HCT116 (cell line): Measurements from ENCODE around the gene APLF. TPM values are rescaled to one million over a fixed set of nuclear protein-coding genes. Genes with fewer than 3 reads are reported as not detected.
"Not testable (repeated sequence)": the region's sequence is repeated elsewhere in the genome, so short reads cannot be mapped to it uniquely, and the experiment has no call there.

Experiments used
- ATAC-seq: fragments of 200-7000 bp; cut with Tn5 transposase; 2 replicates; pipeline ENCODE4 v1.9.1; 2020; ENCODE audit warnings: mild to moderate bottlenecking, moderate library complexity
- BruUV-seq: library from RNA; stranded (reverse); fragments of 400-500 nt; replicated peaks from 2 replicates; lab custom pipeline; 2021; lab: Mats Ljungman, UMichigan
- CTCF ChIA-PET: fragments of 300-600 bp; sonication (Branson Sonifier 250); formaldehyde crosslinking; loops from one replicate; lab custom pipeline; 2021; ENCODE audit warnings: antibody characterized with exemption; lab: Charles Lee
- POLR2A ChIA-PET: fragments of 300-600, 350-600 bp; sonication (Branson Sonifier 250); formaldehyde crosslinking; loops from one replicate; lab custom pipeline; 2021; ENCODE audit warnings: antibody characterized with exemption; lab: Charles Lee
- RAD21 ChIA-PET, 2 experiments: fragments of 300-600 bp; sonication (Branson Sonifier 250); formaldehyde crosslinking; loops; one replicate each; lab custom pipeline; 2023; ENCODE audit warnings: low total read pairs in 2 of 2; ENCODE audit not compliant: uncharacterized antibody in 2 of 2, unreplicated experiment in 2 of 2, low non-redundant PET in 1 of 2; lab: Charles Lee
- DNase-seq: peaks from one replicate; pipeline ENCODE4 v3.0.0-alpha.2; 2010; ENCODE audit warnings: low read depth, low spot score
- H2AFZ ChIP-seq: fragments of 200-600 bp; shearing (Covaris generic), sonication (generic); 2 replicates; pipeline ENCODE4 v1.6.1; 2017; ENCODE audit warnings: low read depth, mixed run types, mixed read lengths, antibody characterized with exemption, low read length; ENCODE audit not compliant: poor library complexity, severe bottlenecking
- H3K27ac ChIP-seq: 2 replicates; pipeline ENCODE4 v1.5.1; 2012; ENCODE audit warnings: low read depth, low read length
- H3K27me3 ChIP-seq: fragments of 200-600 bp; sonication (generic); 2 replicates; pipeline ENCODE4 v1.6.1; 2016; ENCODE audit warnings: mixed run types, low read length, mixed read lengths; ENCODE audit not compliant: insufficient read depth
- H3K36me3 ChIP-seq, 2 experiments: fragments of 200-500 bp in 1 of 2; fragments of 200-600 bp in 1 of 2; sonication (Bioruptor generic) in 1 of 2; sonication (generic) in 1 of 2; 2 replicates each; pipeline versions ENCODE4 v1.5.1 to v1.6.1; 2014 to 2016; ENCODE audit warnings: low read length in 2 of 2, inconsistent platforms in 1 of 2, mixed read lengths in 1 of 2, mixed run types in 1 of 2; ENCODE audit not compliant: insufficient read depth in 2 of 2, control insufficient read depth in 1 of 2
- H3K4me1 ChIP-seq, 2 experiments: fragments of 200-600 bp in 1 of 2; sonication (generic) in 1 of 2; 2 replicates each; pipeline versions ENCODE4 v1.5.1 to v1.6.1; 2012 to 2017; ENCODE audit warnings: low read length in 2 of 2, inconsistent platforms in 1 of 2, mild to moderate bottlenecking in 1 of 2, mixed read lengths in 1 of 2, mixed run types in 1 of 2, moderate library complexity in 1 of 2; ENCODE audit not compliant: insufficient read depth in 2 of 2, control insufficient read depth in 1 of 2
- H3K4me2 ChIP-seq: fragments of 200-600 bp; sonication (generic); 2 replicates; pipeline ENCODE4 v1.6.1; 2017; ENCODE audit warnings: mixed run types, low read length, mixed read lengths
- H3K4me3 ChIP-seq, 2 experiments: fragments of 200-600 bp in 1 of 2; sonication (generic) in 1 of 2; replicated peaks in 1 of 2; 2 replicates each; pipeline ENCODE4 v1.5.1; 2011 to 2016; ENCODE audit warnings: low read length in 2 of 2, control low read depth in 1 of 2, low read depth in 1 of 2, mild to moderate bottlenecking in 1 of 2, mixed read lengths in 1 of 2, mixed run types in 1 of 2
- H3K79me2 ChIP-seq: fragments of 200-600 bp; sonication (generic); 2 replicates; pipeline ENCODE4 v1.6.1; 2017; ENCODE audit warnings: mild to moderate bottlenecking, mixed run types, low read length, moderate library complexity, mixed read lengths; ENCODE audit not compliant: insufficient read depth
- H3K9ac ChIP-seq: fragments of 200-600 bp; sonication (generic); 2 replicates; pipeline ENCODE4 v1.6.1; 2016; ENCODE audit warnings: low read length, mixed read lengths
- H3K9me2 ChIP-seq: fragments of 200-600 bp; sonication (generic), shearing (Covaris generic); 2 replicates; pipeline ENCODE4 v1.6.1; 2017; ENCODE audit warnings: mixed run types, mild to moderate bottlenecking, moderate library complexity; ENCODE audit not compliant: insufficient read depth
- H3K9me3 ChIP-seq, 2 experiments: fragments of 200-500 bp in 1 of 2; fragments of 200-600 bp in 1 of 2; sonication (Bioruptor generic) in 1 of 2; sonication (generic) in 1 of 2; 2 replicates each; pipeline ENCODE4 v1.6.1; 2014 to 2017; ENCODE audit warnings: low read length in 2 of 2, mixed read lengths in 2 of 2, inconsistent platforms in 1 of 2, low read depth in 1 of 2, mild to moderate bottlenecking in 1 of 2, mixed run types in 1 of 2, moderate library complexity in 1 of 2; ENCODE audit not compliant: control insufficient read depth in 1 of 2, insufficient read depth in 1 of 2
- H4K20me1 ChIP-seq: fragments of 200-600 bp; sonication (generic), shearing (Covaris generic); 2 replicates; pipeline ENCODE4 v1.6.1; 2017; ENCODE audit warnings: mixed run types, mild to moderate bottlenecking, moderate library complexity; ENCODE audit not compliant: insufficient read depth
- CBX3 ChIP-seq: IDR thresholded peaks from 2 replicates; pipeline ENCODE4 v1.6.1; 2012; ENCODE audit warnings: low read depth
- CEBPB ChIP-seq: IDR thresholded peaks from 2 replicates; pipeline ENCODE4 v1.6.1; 2012; ENCODE audit warnings: low read depth
- EGR1 ChIP-seq: IDR thresholded peaks from 2 replicates; pipeline ENCODE4 v1.6.1; 2012; ENCODE audit warnings: low read depth
- ELF1 ChIP-seq: IDR thresholded peaks from 2 replicates; pipeline ENCODE4 v1.6.1; 2012; ENCODE audit warnings: low read depth, borderline replicate concordance
- EZH2phosphoT487 ChIP-seq: fragments of 200-600 bp; IDR thresholded peaks from 2 replicates; pipeline ENCODE4 v1.6.1; 2018; ENCODE audit warnings: antibody characterized with exemption, borderline replicate concordance
- FOSL1 ChIP-seq: IDR thresholded peaks from 2 replicates; pipeline ENCODE4 v1.6.1; 2012; ENCODE audit warnings: low read depth
- MAX ChIP-seq: IDR thresholded peaks from 2 replicates; pipeline ENCODE4 v1.6.1; 2012
- POLR2AphosphoS5 ChIP-seq: IDR thresholded peaks from 2 replicates; pipeline ENCODE4 v1.6.1; 2011; ENCODE audit warnings: mild to moderate bottlenecking, low read depth, low read length, moderate library complexity
- SP1 ChIP-seq: IDR thresholded peaks from 2 replicates; pipeline ENCODE4 v1.6.1; 2012; ENCODE audit warnings: low read depth
- SRF ChIP-seq: IDR thresholded peaks from 2 replicates; pipeline ENCODE4 v1.6.1; 2012; ENCODE audit warnings: low read depth
- YY1 ChIP-seq: IDR thresholded peaks from 2 replicates; pipeline ENCODE4 v1.6.1; 2011; ENCODE audit warnings: low read length, low read depth, moderate library complexity, mild to moderate bottlenecking; ENCODE audit not compliant: insufficient replicate concordance; ENCODE audit errors: extremely low read depth
- ZBTB33 ChIP-seq: IDR thresholded peaks from 2 replicates; pipeline ENCODE4 v1.6.1; 2011; ENCODE audit warnings: mild to moderate bottlenecking, low read length, moderate library complexity; ENCODE audit not compliant: insufficient replicate concordance; ENCODE audit errors: extremely low read depth
- ZNF274 ChIP-seq: fragments of 200-500 bp; sonication (Bioruptor generic); IDR thresholded peaks from 2 replicates; pipeline ENCODE4 v1.6.1; 2014; ENCODE audit warnings: mild to moderate bottlenecking, low read depth, low read length, inconsistent platforms
- intact Hi-C: fragments of 100-400 bp; cut with micrococcal nuclease; formaldehyde crosslinking; loops from 2 replicates; pipeline ENCODE4 v1.10.0; 2022
- total RNA-seq: library from RNA; stranded (reverse); gene quantifications from one replicate; pipeline ENCODE4 v1.2.1, GENCODE V29; 2021; ENCODE audit not compliant: unreplicated experiment

The APLF gene
- total RNA-seq, 1 experiment from 2014 or later = 1.6 TPM

- TF ChIP-seq CEBPB (no peak), YY1 (no peak), FOSL1 (no peak), EGR1 (no peak), EZH2phosphoT487 (no peak), ELF1 (no peak), CBX3 (no peak)
- TF ChIP-seq, all 23 proteins: peak for 2
Measured at GRCh38 chr2:68487773-68488355, 20.5 kb downstream of the APLF start (continued).

DNA sequence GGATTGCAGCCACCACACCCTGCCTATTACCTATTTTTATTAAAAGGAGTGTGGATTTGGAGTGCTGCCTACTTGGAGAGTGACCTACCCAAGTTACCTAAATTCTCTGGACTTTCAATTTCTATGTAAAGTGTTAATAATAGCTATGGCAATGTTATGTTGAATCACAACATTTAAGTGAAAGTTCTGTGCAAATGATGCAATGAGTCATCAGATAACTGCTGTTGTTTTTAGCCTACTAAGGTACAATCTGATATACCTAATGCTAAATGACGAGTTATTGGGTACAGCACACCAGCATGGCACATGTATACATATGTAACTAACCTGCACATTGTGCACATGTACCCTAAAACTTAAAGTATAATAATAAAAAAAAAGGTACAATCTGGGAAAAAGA lies 21.2 kb downstream of the APLF start:
- BruUV-seq, POLR2A ChIA-PET: not testable (repeated sequence)

GRCh38 chr2:68489282-68489681 lies 21.9 kb downstream of the APLF start:
- Histone ChIP-seq H3K36me3 (no peaks in the 10 kb centered on the region), H3K9me2 (no peaks in the 10 kb centered on the region), H2AFZ (no peak overlapping the region), H3K27me3 (no peaks in the 10 kb centered on the region), H3K9me3 (no peaks in the 10 kb centered on the region), H3K4me2 (no peak overlapping the region), H3K4me1 (peaks cover 5 to 6% of the 10 kb centered on the region in 2 experiments; a peak in 3 of 4 replicates), H3K27ac (no peak overlapping the region), H3K79me2 (no peaks in the 10 kb centered on the region), H3K9ac (no peak overlapping the region), H3K4me3 (no peak overlapping the region), H4K20me1 (no peaks in the 10 kb centered on the region)
- DNase-seq (no peak), ATAC-seq (no peak)
- ChIA-PET POLR2A (no interaction called here), CTCF (interaction anchor here (2.0 kb wide), 1 partner anchor 220 kb away, joined by 21 read pairs; no protein-coding TSS in a partner anchor), RAD21 (no interaction called here)
- TF ChIP-seq EZH2phosphoT487 (no peak), ELF1 (no peak), POLR2AphosphoS5 (no peak), EGR1 (no peak), MAX (no peak), SRF (no peak), CBX3 (no peak), ZNF274 (no peak), SP1 (no peak), ZBTB33 (no peak)
- no TSS peak for BruUV-seq
- intact Hi-C loops = loop anchor here (5.0 kb wide), 1 partner anchor 228 kb away; no protein-coding TSS in a partner anchor

More for the DNA sequence above, 21.2 kb downstream of the APLF start:
- not testable (repeated sequence) for H3K36me3 ChIP-seq, H3K27me3 ChIP-seq, ATAC-seq, H3K79me2 ChIP-seq, H3K4me2 ChIP-seq, H3K9me3 ChIP-seq, H2AFZ ChIP-seq, DNase-seq, H3K4me3 ChIP-seq, H3K9me2 ChIP-seq, H3K27ac ChIP-seq, H3K4me1 ChIP-seq, H4K20me1 ChIP-seq, H3K9ac ChIP-seq
- intact Hi-C loops = loop anchor here (1.0 to 5.0 kb wide), 2 partner anchors 229 to 437 kb away; no protein-coding TSS in a partner anchor
- ChIA-PET RAD21 (interaction anchor here (1.2 kb wide), 2 partner anchors 107 to 220 kb away, joined by 4 to 7 read pairs; no protein-coding TSS in a partner anchor), CTCF (interaction anchor here (1.2 to 3.1 kb wide), 6 partner anchors 10 to 455 kb away, joined by 4 to 26 read pairs (median 14); no protein-coding TSS in a partner anchor)
